Measurements from ENCODE around the gene AATF. TPM values are rescaled to one million over a fixed set of nuclear protein-coding genes. Genes with fewer than 3 reads are reported as not detected.

Gene AATF
- polyA plus RNA-seq, 1 donor from 2014 or later: 12.7 TPM

DNA sequence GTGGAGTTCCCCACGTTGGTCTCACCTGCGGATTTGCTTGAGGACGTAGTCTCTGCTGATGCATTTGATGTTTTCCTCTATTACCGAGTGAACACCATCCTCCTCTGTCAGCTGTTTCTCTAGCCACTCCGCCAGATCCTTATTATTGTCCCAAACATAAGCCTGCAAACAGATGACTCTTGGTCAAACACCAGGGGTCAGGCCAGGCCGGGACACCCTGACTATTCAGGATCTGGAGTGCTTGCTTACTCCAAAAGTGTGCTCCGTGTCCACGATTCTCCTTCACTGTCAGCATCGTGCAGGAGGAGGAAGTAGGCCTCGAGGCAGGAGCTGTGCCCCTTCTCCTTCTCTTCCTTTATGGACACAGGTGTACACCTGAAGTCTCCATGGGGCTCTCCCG is 140.2 kb downstream of the AATF start:
- no peak for TF ChIP-seq RAD21 (conservative IDR thresholded peaks at IDR 0.05)
- TF ChIP-seq, protein P1, sequence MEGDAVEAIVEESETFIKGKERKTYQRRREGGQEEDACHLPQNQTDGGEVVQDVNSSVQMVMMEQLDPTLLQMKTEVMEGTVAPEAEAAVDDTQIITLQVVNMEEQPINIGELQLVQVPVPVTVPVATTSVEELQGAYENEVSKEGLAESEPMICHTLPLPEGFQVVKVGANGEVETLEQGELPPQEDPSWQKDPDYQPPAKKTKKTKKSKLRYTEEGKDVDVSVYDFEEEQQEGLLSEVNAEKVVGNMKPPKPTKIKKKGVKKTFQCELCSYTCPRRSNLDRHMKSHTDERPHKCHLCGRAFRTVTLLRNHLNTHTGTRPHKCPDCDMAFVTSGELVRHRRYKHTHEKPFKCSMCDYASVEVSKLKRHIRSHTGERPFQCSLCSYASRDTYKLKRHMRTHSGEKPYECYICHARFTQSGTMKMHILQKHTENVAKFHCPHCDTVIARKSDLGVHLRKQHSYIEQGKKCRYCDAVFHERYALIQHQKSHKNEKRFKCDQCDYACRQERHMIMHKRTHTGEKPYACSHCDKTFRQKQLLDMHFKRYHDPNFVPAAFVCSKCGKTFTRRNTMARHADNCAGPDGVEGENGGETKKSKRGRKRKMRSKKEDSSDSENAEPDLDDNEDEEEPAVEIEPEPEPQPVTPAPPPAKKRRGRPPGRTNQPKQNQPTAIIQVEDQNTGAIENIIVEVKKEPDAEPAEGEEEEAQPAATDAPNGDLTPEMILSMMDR (IDR thresholded peaks at IDR 0.05; ENCODE audit: poor library complexity, severe bottlenecking): no peak
- TF ChIP-seq TAF1 (IDR thresholded peaks at IDR 0.05; ENCODE audit: low read depth): no peak
- TF ChIP-seq MXI1 (conservative IDR thresholded peaks at IDR 0.05; ENCODE audit: poor library complexity, severe bottlenecking): no peak
- no peak for TF ChIP-seq POLR2AphosphoS5 (IDR thresholded peaks at IDR 0.05)
- TF ChIP-seq, protein P2, sequence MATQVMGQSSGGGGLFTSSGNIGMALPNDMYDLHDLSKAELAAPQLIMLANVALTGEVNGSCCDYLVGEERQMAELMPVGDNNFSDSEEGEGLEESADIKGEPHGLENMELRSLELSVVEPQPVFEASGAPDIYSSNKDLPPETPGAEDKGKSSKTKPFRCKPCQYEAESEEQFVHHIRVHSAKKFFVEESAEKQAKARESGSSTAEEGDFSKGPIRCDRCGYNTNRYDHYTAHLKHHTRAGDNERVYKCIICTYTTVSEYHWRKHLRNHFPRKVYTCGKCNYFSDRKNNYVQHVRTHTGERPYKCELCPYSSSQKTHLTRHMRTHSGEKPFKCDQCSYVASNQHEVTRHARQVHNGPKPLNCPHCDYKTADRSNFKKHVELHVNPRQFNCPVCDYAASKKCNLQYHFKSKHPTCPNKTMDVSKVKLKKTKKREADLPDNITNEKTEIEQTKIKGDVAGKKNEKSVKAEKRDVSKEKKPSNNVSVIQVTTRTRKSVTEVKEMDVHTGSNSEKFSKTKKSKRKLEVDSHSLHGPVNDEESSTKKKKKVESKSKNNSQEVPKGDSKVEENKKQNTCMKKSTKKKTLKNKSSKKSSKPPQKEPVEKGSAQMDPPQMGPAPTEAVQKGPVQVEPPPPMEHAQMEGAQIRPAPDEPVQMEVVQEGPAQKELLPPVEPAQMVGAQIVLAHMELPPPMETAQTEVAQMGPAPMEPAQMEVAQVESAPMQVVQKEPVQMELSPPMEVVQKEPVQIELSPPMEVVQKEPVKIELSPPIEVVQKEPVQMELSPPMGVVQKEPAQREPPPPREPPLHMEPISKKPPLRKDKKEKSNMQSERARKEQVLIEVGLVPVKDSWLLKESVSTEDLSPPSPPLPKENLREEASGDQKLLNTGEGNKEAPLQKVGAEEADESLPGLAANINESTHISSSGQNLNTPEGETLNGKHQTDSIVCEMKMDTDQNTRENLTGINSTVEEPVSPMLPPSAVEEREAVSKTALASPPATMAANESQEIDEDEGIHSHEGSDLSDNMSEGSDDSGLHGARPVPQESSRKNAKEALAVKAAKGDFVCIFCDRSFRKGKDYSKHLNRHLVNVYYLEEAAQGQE (IDR thresholded peaks at IDR 0.05; ENCODE audit: borderline replicate concordance): no peak
- TF ChIP-seq SMC3 (conservative IDR thresholded peaks at IDR 0.05; ENCODE audit: poor library complexity): no peak
- no peak for TF ChIP-seq EZH2 (IDR thresholded peaks at IDR 0.05; ENCODE audit: borderline replicate concordance, insufficient read depth, low read length, poor library complexity, severe bottlenecking)
- no peak for TF ChIP-seq EP300 (conservative IDR thresholded peaks at IDR 0.05; ENCODE audit: poor library complexity, severe bottlenecking)
- Histone ChIP-seq H3K79me2 (replicated peaks; ENCODE audit: insufficient read depth, low read length) (no peaks in the 10 kb centered on the region), H3F3A (ENCODE audit: insufficient read depth, low read length, poor library complexity, severe bottlenecking) (no peaks in the 10 kb centered on the region), H2AFZ (ENCODE audit: low read depth, low read length) (no peak overlapping the region), H3K9me3 (ENCODE audit: low read length) (no peaks in the 10 kb centered on the region), H3K27me3 (ENCODE audit: insufficient read depth, low read depth, low read length) (no peaks in the 10 kb centered on the region), H3K9ac (ENCODE audit: low read length) (no peak overlapping the region), H4K20me1 (ENCODE audit: insufficient read depth) (no peaks in the 10 kb centered on the region), H3K27ac (ENCODE audit: low read length) (no peak overlapping the region), H3K36me3 (ENCODE audit: insufficient read depth, low read length) (peaks cover 16% of the 10 kb centered on the region), H3K4me2 (ENCODE audit: low read length) (no peak overlapping the region), H3K4me3 (ENCODE audit: low read length) (no peak overlapping the region), H3K9me2 (ENCODE audit: insufficient read depth, low read length) (no peaks in the 10 kb centered on the region)

DNA sequence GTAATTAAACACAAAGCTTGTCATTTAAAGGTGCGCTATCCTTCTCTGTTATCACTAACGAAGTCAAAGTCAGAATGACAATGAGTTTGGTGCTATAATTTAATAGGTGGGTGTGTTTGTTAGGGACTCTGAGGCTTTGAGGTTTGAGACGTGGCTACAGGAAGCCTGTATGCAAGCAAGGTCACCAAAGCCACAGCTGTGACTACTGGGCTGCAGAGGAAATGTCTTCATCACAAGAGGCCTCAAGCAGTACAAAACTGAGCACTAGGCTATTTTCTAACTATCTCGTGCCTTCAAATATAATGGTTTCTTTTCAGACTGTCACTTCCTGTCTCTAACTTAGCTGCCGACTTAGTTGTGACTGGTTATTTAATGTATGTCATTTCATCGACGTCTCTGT is 141.2 kb downstream of the AATF start:
- Histone ChIP-seq H3K27me3 (ENCODE audit: insufficient read depth, low read depth, low read length) (no peaks in the 10 kb centered on the region), H2AFZ (ENCODE audit: low read depth, low read length) (no peak overlapping the region), H3K36me3 (ENCODE audit: insufficient read depth, low read length) (peaks cover 16% of the 10 kb centered on the region), H3K4me3 (ENCODE audit: low read length) (no peak overlapping the region), H3K4me2 (ENCODE audit: low read length) (no peak overlapping the region), H3K9ac (ENCODE audit: low read length) (no peak overlapping the region), H3K9me2 (ENCODE audit: insufficient read depth, low read length) (no peaks in the 10 kb centered on the region), H3F3A (ENCODE audit: insufficient read depth, low read length, poor library complexity, severe bottlenecking) (no peaks in the 10 kb centered on the region), H3K27ac (ENCODE audit: low read length) (no peak overlapping the region), H3K79me2 (replicated peaks; ENCODE audit: insufficient read depth, low read length) (no peaks in the 10 kb centered on the region), H3K9me3 (ENCODE audit: low read length) (no peaks in the 10 kb centered on the region), H4K20me1 (ENCODE audit: insufficient read depth) (no peaks in the 10 kb centered on the region)
- no peak for TF ChIP-seq MXI1 (conservative IDR thresholded peaks at IDR 0.05; ENCODE audit: poor library complexity, severe bottlenecking)
- no peak for TF ChIP-seq TAF1 (IDR thresholded peaks at IDR 0.05; ENCODE audit: low read depth)
- no peak for TF ChIP-seq POLR2AphosphoS5 (IDR thresholded peaks at IDR 0.05)
- TF ChIP-seq EZH2 (IDR thresholded peaks at IDR 0.05; ENCODE audit: borderline replicate concordance, insufficient read depth, low read length, poor library complexity, severe bottlenecking): no peak
- no peak for TF ChIP-seq SMC3 (conservative IDR thresholded peaks at IDR 0.05; ENCODE audit: poor library complexity)
- TF ChIP-seq RAD21 (conservative IDR thresholded peaks at IDR 0.05): no peak
- TF ChIP-seq EP300 (conservative IDR thresholded peaks at IDR 0.05; ENCODE audit: poor library complexity, severe bottlenecking): no peak
- TF ChIP-seq, protein P1 (IDR thresholded peaks at IDR 0.05; ENCODE audit: poor library complexity, severe bottlenecking): no peak
- TF ChIP-seq, protein P2 (IDR thresholded peaks at IDR 0.05; ENCODE audit: borderline replicate concordance): no peak
